ENCODE results near the gene DEPDC5. TPM values are rescaled to one million over a fixed set of nuclear protein-coding genes. Genes with fewer than 3 reads are reported as not detected.

Gene DEPDC5
- total RNA-seq, 1 experiment from 2014 or later, result 8.8 TPM

GRCh38 chr22:31883989-31884388 lies 130.2 kb downstream of the DEPDC5 start:
- DNase-seq (ENCODE audit: extremely low read depth, low read depth), result no peak

GRCh38 chr22:31891366-31892079 lies 137.7 kb downstream of the DEPDC5 start:
- DNase-seq (ENCODE audit: extremely low read depth, low read depth), result no peak

- DNase-seq (ENCODE audit: extremely low read depth, low read depth), result no peak
These were observed 138.2 kb downstream of the DEPDC5 start for GRCh38 chr22:31892080-31892433.

- no peak for DNase-seq (ENCODE audit: extremely low read depth, low read depth)
These were observed 139.6 kb downstream of the DEPDC5 start for GRCh38 chr22:31893460-31893859.

- DNase-seq (ENCODE audit: extremely low read depth, low read depth), result no peak
These were observed 141.7 kb downstream of the DEPDC5 start for GRCh38 chr22:31895411-31896123.

- DNase-seq (ENCODE audit: extremely low read depth, low read depth), result no peak
These were observed 142.7 kb downstream of the DEPDC5 start for GRCh38 chr22:31896472-31896871.

GRCh38 chr22:31897842-31898805 lies 144.3 kb downstream of the DEPDC5 start:
- no peak for DNase-seq (ENCODE audit: extremely low read depth, low read depth)

- no peak for DNase-seq (ENCODE audit: extremely low read depth, low read depth)
These were observed 145.1 kb downstream of the DEPDC5 start for GRCh38 chr22:31898926-31899325.

- DNase-seq (ENCODE audit: extremely low read depth, low read depth), result no peak
These were observed 145.8 kb downstream of the DEPDC5 start for GRCh38 chr22:31899669-31900068.

GRCh38 chr22:31901388-31902137 lies 147.7 kb downstream of the DEPDC5 start:
- DNase-seq (ENCODE audit: extremely low read depth, low read depth), result no peak

GRCh38 chr22:31904651-31905050 lies 150.8 kb downstream of the DEPDC5 start:
- DNase-seq (ENCODE audit: extremely low read depth, low read depth), result no peak

GRCh38 chr22:31905356-31905755 lies 151.5 kb downstream of the DEPDC5 start:
- no peak for DNase-seq (ENCODE audit: extremely low read depth, low read depth)

- DNase-seq (ENCODE audit: extremely low read depth, low read depth), result no peak
These were observed 152.3 kb downstream of the DEPDC5 start for GRCh38 chr22:31906086-31906485.

- DNase-seq (ENCODE audit: extremely low read depth, low read depth), result no peak
These were observed 152.8 kb downstream of the DEPDC5 start for GRCh38 chr22:31906569-31906968.

- no peak for DNase-seq (ENCODE audit: extremely low read depth, low read depth)
These were observed 156.2 kb downstream of the DEPDC5 start for GRCh38 chr22:31909977-31910376.

- DNase-seq (ENCODE audit: extremely low read depth, low read depth), result no peak
These were observed 158.0 kb downstream of the DEPDC5 start for GRCh38 chr22:31911565-31912406.

GRCh38 chr22:31912407-31912743 lies 158.6 kb downstream of the DEPDC5 start:
- no peak for DNase-seq (ENCODE audit: extremely low read depth, low read depth)

GRCh38 chr22:31915586-31915985 lies 161.8 kb downstream of the DEPDC5 start:
- no peak for DNase-seq (ENCODE audit: extremely low read depth, low read depth)

- DNase-seq (ENCODE audit: extremely low read depth, low read depth), result no peak
These were observed 163.6 kb downstream of the DEPDC5 start for GRCh38 chr22:31917227-31917921.
